K562 (cell line): ENCODE measurements around the gene TIMM17B. TPM values are rescaled to one million over a fixed set of nuclear protein-coding genes. Genes with fewer than 3 reads are reported as not detected.

Source experiments
- ATF1 ChIP-seq, 2 experiments: fragments of 450-650 bp in 1 of 2; IDR thresholded peaks; 2 replicates each; pipeline ENCODE4 v1.6.1; 2016; ENCODE audit warnings: missing compliant biosample characterization in 1 of 2, missing genetic modification characterization in 1 of 2
- CAMTA2 ChIP-seq: fragments of 250-450 bp; sonication (Bioruptor Pico); conservative IDR thresholded peaks from 2 replicates; pipeline ENCODE4 v1.5.1; 2022
- CEBPG ChIP-seq, 3 experiments: fragments of 200-800 bp in 1 of 3; sonication (Bioruptor generic) in 1 of 3; sonication (generic) in 1 of 3; formaldehyde crosslinking in 1 of 3; IDR thresholded peaks in 2 of 3; conservative IDR thresholded peaks in 1 of 3; 2 replicates each; pipeline versions ENCODE4 v1.6.1 to v1.8.0; 2016 to 2022; ENCODE audit warnings: missing compliant biosample characterization in 2 of 3, missing genetic modification characterization in 2 of 3, mild to moderate bottlenecking in 1 of 3, missing genetic modification reagents in 1 of 3
- GABPB1 ChIP-seq: sonication (generic); formaldehyde crosslinking; IDR thresholded peaks from 2 replicates; pipeline ENCODE4 v1.8.0; 2022; ENCODE audit warnings: mild to moderate bottlenecking, missing genetic modification reagents
- GTF2E2 ChIP-seq: fragments of 200-800 bp; sonication (Bioruptor generic); IDR thresholded peaks from 2 replicates; pipeline ENCODE4 v1.6.1; 2016; ENCODE audit warnings: missing genetic modification characterization, missing compliant biosample characterization
- RAD51 ChIP-seq: fragments of 450-650 bp; IDR thresholded peaks from 2 replicates; pipeline ENCODE4 v1.7.1; 2016; ENCODE audit warnings: low read depth, mild to moderate bottlenecking, borderline replicate concordance
- polyA plus RNA-seq, 8 experiments: library from polyadenylated mRNA; depleted of rRNA in 4 of 8; stranded (reverse) in 5 of 8; unstranded in 3 of 8; fragments of >200 nt; fragmentation: Nextera tagmentation in 2 of 8; fragmentation: Illumina TruSeq in 1 of 8; extraction: Ambion mirVana in 2 of 8; extraction: Trizol in 1 of 8; gene quantifications; 2 replicates each; pipeline versions ENCODE4 v1.2.1 to v1.2.3, GENCODE V29; 2011 to 2014; ENCODE audit warnings: inconsistent platforms in 1 of 8, missing spikeins in 1 of 8
- total RNA-seq, 7 experiments: library from RNA; depleted of rRNA in 6 of 7; stranded (reverse); fragments of >200 nt in 6 of 7; fragmentation: Illumina TruSeq in 2 of 7; extraction: Trizol in 2 of 7; gene quantifications; 2 replicates each; pipeline versions ENCODE4 v1.2.1 to v1.2.3, GENCODE V29; 2011 to 2021; ENCODE audit warnings: low replicate concordance in 1 of 7
- TF ChIP-seq, protein P1 (sequence below): IDR thresholded peaks from 2 replicates; pipeline ENCODE4 v1.6.1; 2014; ENCODE audit warnings: antibody characterized with exemption

The TIMM17B gene
- total and polyA plus RNA-seq, 9 of the 15 experiments (the other 6 are each of a cell fraction or from before 2014, with no cell fraction given) = 9.9 to 184 (median 115) TPM

GRCh38 chrX:48937054-48937907 lies 39.7 kb upstream of the TIMM17B start (continued):
- TF ChIP-seq, protein P1, sequence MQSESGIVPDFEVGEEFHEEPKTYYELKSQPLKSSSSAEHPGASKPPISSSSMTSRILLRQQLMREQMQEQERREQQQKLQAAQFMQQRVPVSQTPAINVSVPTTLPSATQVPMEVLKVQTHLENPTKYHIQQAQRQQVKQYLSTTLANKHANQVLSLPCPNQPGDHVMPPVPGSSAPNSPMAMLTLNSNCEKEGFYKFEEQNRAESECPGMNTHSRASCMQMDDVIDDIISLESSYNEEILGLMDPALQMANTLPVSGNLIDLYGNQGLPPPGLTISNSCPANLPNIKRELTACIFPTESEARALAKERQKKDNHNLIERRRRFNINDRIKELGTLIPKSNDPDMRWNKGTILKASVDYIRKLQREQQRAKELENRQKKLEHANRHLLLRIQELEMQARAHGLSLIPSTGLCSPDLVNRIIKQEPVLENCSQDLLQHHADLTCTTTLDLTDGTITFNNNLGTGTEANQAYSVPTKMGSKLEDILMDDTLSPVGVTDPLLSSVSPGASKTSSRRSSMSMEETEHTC = peak; percentile 94
- TF ChIP-seq GTF2E2 (tag) = peak; percentile 43; the same call in 1 of the 2 replicates
- peak; percentile 75 for TF ChIP-seq GABPB1
- TF ChIP-seq CAMTA2 = no peak
- peak; percentile 85 for TF ChIP-seq RAD51
- no peak for TF ChIP-seq ATF1 (CRISPR knock-in tag; IDR thresholded peaks at IDR 0.05)
- peak; percentile 40 for TF ChIP-seq ATF1 (tag; IDR thresholded peaks at IDR 0.05)
- peak; percentile 54; the same call in 1 of the 2 replicates for TF ChIP-seq CEBPG (CRISPR knock-in tag; IDR thresholded peaks at IDR 0.05)
- TF ChIP-seq CEBPG (tag; conservative IDR thresholded peaks at IDR 0.05 in 1 of 2, IDR thresholded peaks at IDR 0.05 in 1 of 2) = no peak
